ENCODE measurements around the gene KCNS3. TPM values are rescaled to one million over a fixed set of nuclear protein-coding genes. Genes with fewer than 3 reads are reported as not detected.

KCNS3 gene
- total RNA-seq, 1 donor from 2014 or later: 3.4 TPM

GRCh38 chr2:17879137-17879912 is 858 bp downstream of the KCNS3 start:
- no peak for DNase-seq

- no peak for DNase-seq
Observed at GRCh38 chr2:17879913-17880274, 1.4 kb downstream of the KCNS3 start.

DNA sequence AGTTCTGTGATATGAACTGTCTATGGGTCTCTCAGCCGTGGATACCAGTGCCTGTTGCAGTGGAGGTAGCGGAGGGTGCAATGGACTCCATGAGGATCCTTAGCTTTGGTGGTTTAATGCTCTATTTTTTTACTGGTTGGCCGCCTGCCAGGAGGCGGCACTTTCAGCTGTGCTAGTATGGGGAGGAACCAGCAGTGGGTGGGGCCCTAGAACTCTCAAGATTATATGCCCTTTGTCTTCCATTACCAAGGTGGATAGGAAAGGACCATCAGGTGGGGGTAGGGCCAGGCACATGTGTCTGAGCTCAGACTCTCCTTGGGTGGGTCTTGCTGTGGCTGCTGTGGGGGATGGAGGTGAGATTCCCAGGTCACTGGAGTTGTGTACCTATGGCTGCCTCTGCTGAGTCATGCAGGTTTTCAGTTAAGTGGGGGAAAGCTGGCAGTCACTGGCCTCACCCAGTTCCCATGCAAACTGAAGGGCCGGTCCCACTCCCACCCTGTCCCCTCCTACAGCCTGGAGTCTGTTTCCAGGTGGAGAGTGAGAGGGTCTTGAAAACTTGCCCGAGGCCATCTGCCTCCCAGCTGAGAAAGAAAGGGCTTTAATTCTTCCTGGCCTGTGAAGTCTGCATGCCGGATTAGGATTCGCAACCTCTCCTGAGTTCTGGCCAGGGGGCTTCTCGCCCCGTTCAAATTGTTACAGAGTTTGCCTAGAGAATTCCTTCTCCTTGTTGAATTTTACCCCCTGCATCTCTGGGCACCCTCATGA is 14.5 kb downstream of the KCNS3 start:
- no peak for DNase-seq

- DNase-seq: no peak
Observed at GRCh38 chr2:17894005-17894404, 15.5 kb downstream of the KCNS3 start.

- DNase-seq: no peak
Observed at GRCh38 chr2:17894556-17894955, 16.1 kb downstream of the KCNS3 start.

GRCh38 chr2:17899871-17900270 is 21.4 kb downstream of the KCNS3 start:
- no peak for DNase-seq

- no peak for DNase-seq
Observed at GRCh38 chr2:17901246-17901645, 22.8 kb downstream of the KCNS3 start.

DNA sequence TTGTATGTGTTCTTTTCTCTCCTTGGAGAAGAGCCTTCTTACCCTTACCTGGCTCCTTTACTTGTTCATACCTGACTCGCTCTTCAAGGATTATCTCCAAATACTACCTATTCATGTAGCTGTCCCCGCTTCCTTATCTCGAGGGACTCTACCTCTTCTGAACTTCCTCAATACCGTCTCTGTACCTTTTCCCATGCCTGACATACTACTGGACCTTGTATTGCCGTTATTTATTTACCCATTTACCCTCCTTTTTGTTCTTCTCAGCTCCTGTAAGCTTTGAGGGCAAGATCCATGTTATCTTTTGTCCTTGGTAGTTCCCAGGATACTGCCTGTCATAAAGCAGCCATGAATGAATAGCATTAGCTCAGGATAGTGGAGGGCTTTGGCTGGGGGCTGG is 32.5 kb downstream of the KCNS3 start:
- no peak for DNase-seq

DNA sequence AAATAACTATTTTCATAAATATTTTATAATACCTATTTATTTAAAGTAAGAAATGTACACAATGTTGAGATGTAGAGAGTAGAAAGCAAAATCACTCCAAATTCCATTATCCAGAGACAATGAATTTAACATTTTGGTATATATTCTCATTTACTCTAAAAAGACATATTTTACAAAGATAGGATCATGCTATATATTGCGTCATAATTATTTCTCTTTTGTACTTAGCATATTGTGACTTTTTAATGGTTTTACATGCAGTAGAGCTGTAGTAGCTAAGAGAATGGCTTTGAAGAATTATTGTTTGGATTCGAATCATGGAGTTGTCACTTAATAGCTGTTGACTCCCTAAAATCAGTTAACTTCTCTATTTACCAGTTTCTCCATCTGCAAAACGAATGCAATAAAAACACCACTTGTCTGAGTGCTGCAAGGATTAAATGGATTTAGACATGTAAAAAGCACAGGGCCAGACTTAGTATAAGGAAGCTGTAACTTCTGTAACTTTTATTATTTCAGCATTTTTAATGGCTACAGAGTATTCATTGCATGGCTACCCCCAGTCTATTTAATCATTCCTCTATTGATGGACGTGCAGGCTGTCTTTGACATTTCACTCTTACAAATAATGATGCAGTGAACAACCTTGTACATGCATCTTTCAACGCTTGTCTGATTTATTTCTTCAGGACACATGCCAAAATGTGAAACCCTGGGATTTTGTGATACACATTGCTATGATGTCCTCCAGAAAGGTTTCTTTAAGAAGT is 33.2 kb downstream of the KCNS3 start:
- DNase-seq: no peak

GRCh38 chr2:17912266-17912691 is 33.8 kb downstream of the KCNS3 start:
- no peak for DNase-seq

- DNase-seq: no peak
Observed at GRCh38 chr2:17915099-17915498, 36.6 kb downstream of the KCNS3 start.

DNA sequence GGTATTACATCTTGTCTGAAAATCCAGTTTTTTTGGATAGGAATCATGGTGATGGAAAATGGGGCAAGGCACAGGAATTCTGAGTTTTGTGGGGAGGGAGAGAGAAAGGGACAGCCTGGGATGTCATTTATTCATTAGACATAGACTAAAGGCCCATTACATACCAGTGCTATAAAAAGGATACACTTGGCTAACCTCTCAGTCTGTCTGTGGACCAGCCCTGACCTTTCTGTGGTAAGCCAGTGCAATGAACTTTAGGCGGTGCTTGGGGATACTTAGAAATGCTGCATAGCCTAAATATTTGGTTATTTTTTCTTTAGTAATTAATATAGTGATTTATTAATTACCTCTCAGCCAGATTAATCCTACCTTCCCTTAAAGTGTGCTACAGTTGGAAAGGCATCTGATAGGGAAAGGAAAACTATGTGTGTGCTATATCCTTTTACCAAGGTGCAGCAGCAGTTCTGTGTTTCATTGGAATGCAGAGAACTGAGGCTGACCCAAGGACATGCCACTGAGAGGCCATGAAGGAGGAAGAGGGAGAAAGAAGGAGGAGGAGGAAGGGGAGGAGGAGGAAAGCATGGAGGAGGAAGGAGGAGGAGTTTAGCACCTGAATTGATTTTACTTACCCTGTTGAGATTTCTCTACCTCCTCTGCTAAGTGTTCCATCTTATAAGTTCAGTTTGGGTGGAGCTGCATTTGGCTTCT is 37.5 kb downstream of the KCNS3 start:
- DNase-seq: no peak

- DNase-seq: no peak
Observed at GRCh38 chr2:17916584-17916983, 38.1 kb downstream of the KCNS3 start.

- no peak for DNase-seq
Observed at GRCh38 chr2:17918789-17919188, 40.3 kb downstream of the KCNS3 start.

GRCh38 chr2:17930773-17931172 is 52.3 kb downstream of the KCNS3 start:
- no peak for DNase-seq

GRCh38 chr2:17933256-17933655 is 54.8 kb downstream of the KCNS3 start:
- no peak for DNase-seq

- no peak for DNase-seq
Observed at GRCh38 chr2:17934721-17935120, 56.3 kb downstream of the KCNS3 start.

GRCh38 chr2:17935242-17935885 is 56.9 kb downstream of the KCNS3 start:
- no peak for DNase-seq

DNA sequence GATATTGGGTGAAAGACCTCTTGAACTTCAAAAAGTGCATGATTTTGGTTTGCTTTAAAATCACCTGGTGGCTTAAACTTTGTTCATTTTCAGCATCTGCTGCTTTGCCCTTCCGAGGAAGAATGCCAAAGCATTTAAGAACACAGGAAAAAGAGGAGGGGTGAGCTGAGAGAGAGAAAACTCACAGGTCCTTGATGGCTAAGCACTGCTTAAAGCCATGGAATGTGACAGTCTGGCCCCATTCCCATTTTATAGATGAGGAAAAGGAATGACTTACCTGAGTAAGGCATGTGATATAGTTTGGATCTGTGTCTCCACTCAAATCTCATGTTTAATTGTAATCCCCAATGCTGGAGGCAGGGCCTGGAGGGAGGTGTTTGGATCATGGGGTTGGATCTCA is 58.1 kb downstream of the KCNS3 start:
- no peak for DNase-seq

- DNase-seq: no peak
Observed at GRCh38 chr2:17940091-17940630, 61.7 kb downstream of the KCNS3 start.

- no peak for DNase-seq
Observed at GRCh38 chr2:17943444-17943843, 65.0 kb downstream of the KCNS3 start.

DNA sequence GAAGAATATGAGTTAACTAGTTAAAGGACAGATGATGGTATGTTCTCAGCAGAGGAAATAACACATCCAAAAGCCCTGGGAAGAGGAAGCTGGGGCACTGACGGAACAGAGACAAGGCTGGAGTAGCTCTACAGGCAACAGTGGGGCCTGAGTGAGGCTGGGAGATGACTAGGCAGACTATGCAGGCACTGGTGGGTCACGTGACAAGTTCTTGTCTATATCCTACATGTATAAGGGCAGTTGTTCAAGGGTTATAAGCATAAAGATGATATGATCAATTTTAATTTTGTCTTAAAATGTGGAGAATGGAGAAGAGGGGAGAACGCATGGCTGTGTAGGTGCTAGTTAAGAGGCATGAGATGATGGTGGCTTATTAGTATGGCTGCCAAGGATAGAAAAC is 68.6 kb downstream of the KCNS3 start:
- no peak for DNase-seq
